ENCODE measurements around the gene LIME1. TPM values are rescaled to one million over a fixed set of nuclear protein-coding genes. Genes with fewer than 3 reads are reported as not detected.

The LIME1 gene
- total and polyA plus RNA-seq, 9 of the 15 experiments (the other 6 are each of a cell fraction or from before 2014, with no cell fraction given), result 0.11 to 17.1 (median 2.8) TPM; not detected in 2

GRCh38 chr20:63706852-63707557 lies 29.5 kb upstream of the LIME1 start (continued):
- TF ChIP-seq, protein P1, sequence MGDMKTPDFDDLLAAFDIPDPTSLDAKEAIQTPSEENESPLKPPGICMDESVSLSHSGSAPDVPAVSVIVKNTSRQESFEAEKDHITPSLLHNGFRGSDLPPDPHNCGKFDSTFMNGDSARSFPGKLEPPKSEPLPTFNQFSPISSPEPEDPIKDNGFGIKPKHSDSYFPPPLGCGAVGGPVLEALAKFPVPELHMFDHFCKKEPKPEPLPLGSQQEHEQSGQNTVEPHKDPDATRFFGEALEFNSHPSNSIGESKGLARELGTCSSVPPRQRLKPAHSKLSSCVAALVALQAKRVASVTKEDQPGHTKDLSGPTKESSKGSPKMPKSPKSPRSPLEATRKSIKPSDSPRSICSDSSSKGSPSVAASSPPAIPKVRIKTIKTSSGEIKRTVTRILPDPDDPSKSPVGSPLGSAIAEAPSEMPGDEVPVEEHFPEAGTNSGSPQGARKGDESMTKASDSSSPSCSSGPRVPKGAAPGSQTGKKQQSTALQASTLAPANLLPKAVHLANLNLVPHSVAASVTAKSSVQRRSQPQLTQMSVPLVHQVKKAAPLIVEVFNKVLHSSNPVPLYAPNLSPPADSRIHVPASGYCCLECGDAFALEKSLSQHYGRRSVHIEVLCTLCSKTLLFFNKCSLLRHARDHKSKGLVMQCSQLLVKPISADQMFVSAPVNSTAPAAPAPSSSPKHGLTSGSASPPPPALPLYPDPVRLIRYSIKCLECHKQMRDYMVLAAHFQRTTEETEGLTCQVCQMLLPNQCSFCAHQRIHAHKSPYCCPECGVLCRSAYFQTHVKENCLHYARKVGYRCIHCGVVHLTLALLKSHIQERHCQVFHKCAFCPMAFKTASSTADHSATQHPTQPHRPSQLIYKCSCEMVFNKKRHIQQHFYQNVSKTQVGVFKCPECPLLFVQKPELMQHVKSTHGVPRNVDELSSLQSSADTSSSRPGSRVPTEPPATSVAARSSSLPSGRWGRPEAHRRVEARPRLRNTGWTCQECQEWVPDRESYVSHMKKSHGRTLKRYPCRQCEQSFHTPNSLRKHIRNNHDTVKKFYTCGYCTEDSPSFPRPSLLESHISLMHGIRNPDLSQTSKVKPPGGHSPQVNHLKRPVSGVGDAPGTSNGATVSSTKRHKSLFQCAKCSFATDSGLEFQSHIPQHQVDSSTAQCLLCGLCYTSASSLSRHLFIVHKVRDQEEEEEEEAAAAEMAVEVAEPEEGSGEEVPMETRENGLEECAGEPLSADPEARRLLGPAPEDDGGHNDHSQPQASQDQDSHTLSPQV (IDR thresholded peaks at IDR 0.05), result no peak
- TF ChIP-seq, protein P2, sequence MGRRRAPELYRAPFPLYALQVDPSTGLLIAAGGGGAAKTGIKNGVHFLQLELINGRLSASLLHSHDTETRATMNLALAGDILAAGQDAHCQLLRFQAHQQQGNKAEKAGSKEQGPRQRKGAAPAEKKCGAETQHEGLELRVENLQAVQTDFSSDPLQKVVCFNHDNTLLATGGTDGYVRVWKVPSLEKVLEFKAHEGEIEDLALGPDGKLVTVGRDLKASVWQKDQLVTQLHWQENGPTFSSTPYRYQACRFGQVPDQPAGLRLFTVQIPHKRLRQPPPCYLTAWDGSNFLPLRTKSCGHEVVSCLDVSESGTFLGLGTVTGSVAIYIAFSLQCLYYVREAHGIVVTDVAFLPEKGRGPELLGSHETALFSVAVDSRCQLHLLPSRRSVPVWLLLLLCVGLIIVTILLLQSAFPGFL (CRISPR knock-in tag; IDR thresholded peaks at IDR 0.05), result no peak
- TF ChIP-seq BRCA1 (IDR thresholded peaks at IDR 0.05) (no peak), BRCA1 (CRISPR knock-in tag; IDR thresholded peaks at IDR 0.05) (no peak), NR1H2 (CRISPR knock-in tag; IDR thresholded peaks at IDR 0.05) (no peak; the same call in 1 of the 2 replicates), PTRF (tag; IDR thresholded peaks at IDR 0.05) (no peak)
- TF ChIP-seq, protein P3, sequence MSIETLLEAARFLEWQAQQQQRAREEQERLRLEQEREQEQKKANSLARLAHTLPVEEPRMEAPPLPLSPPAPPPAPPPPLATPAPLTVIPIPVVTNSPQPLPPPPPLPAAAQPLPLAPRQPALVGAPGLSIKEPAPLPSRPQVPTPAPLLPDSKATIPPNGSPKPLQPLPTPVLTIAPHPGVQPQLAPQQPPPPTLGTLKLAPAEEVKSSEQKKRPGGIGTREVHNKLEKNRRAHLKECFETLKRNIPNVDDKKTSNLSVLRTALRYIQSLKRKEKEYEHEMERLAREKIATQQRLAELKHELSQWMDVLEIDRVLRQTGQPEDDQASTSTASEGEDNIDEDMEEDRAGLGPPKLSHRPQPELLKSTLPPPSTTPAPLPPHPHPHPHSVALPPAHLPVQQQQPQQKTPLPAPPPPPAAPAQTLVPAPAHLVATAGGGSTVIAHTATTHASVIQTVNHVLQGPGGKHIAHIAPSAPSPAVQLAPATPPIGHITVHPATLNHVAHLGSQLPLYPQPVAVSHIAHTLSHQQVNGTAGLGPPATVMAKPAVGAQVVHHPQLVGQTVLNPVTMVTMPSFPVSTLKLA (conservative IDR thresholded peaks at IDR 0.05), result peak; percentile 30 to 62; a peak in 2 of 4 replicates
- TF ChIP-seq, protein P4, sequence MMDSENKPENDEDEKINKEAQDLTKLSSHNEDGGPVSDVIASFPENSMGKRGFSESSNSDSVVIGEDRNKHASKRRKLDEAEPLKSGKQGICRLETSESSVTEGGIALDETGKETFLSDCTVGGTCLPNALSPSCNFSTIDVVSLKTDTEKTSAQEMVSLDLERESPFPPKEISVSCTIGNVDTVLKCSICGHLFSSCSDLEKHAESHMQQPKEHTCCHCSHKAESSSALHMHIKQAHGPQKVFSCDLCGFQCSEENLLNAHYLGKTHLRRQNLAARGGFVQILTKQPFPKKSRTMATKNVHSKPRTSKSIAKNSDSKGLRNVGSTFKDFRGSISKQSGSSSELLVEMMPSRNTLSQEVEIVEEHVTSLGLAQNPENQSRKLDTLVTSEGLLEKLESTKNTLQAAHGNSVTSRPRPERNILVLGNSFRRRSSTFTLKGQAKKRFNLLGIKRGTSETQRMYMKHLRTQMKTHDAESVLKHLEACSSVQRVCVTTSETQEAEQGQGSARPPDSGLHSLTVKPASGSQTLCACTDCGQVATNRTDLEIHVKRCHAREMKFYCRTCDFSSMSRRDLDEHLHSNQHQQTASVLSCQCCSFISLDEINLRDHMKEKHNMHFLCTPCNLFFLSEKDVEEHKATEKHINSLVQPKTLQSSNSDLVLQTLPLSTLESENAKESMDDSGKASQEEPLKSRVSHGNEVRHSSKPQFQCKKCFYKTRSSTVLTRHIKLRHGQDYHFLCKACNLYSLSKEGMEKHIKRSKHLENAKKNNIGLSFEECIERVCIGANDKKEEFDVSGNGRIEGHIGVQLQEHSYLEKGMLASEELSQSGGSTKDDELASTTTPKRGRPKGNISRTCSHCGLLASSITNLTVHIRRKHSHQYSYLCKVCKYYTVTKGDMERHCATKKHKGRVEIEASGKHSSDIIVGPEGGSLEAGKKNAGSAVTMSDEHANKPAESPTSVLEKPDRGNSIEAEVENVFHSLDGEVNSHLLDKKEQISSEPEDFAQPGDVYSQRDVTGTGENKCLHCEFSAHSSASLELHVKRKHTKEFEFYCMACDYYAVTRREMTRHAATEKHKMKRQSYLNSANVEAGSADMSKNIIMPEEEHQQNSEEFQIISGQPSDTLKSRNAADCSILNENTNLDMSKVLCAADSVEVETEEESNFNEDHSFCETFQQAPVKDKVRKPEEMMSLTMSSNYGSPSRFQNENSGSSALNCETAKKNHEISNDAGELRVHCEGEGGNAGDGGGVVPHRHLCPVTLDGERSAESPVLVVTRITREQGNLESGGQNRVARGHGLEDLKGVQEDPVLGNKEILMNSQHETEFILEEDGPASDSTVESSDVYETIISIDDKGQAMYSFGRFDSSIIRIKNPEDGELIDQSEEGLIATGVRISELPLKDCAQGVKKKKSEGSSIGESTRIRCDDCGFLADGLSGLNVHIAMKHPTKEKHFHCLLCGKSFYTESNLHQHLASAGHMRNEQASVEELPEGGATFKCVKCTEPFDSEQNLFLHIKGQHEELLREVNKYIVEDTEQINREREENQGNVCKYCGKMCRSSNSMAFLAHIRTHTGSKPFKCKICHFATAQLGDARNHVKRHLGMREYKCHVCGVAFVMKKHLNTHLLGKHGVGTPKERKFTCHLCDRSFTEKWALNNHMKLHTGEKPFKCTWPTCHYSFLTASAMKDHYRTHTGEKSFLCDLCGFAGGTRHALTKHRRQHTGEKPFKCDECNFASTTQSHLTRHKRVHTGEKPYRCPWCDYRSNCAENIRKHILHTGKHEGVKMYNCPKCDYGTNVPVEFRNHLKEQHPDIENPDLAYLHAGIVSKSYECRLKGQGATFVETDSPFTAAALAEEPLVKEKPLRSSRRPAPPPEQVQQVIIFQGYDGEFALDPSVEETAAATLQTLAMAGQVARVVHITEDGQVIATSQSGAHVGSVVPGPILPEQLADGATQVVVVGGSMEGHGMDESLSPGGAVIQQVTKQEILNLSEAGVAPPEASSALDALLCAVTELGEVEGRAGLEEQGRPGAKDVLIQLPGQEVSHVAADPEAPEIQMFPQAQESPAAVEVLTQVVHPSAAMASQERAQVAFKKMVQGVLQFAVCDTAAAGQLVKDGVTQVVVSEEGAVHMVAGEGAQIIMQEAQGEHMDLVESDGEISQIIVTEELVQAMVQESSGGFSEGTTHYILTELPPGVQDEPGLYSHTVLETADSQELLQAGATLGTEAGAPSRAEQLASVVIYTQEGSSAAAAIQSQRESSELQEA (IDR thresholded peaks at IDR 0.05; ENCODE audit: low read depth), result no peak
- TF ChIP-seq, protein P5, sequence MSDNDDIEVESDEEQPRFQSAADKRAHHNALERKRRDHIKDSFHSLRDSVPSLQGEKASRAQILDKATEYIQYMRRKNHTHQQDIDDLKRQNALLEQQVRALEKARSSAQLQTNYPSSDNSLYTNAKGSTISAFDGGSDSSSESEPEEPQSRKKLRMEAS (CRISPR knock-in tag; IDR thresholded peaks at IDR 0.05), result 0 out of 2 replicates have a peak, but pooled peaks have one; percentile 8
